Renal cortex interstitium (tissue), 15 donors: ENCODE measurements around the gene HBP1. TPM values are rescaled to one million over a fixed set of nuclear protein-coding genes. Genes with fewer than 3 reads are reported as not detected.
"Not testable (repeated sequence)": the region's sequence is repeated elsewhere in the genome, so short reads cannot be mapped to it uniquely, and the experiment has no call there.

Experiments
- DNase-seq, 11 donors: peaks; one replicate each; pipeline ENCODE4 v3.0.0-alpha.2; 2013; ENCODE audit warnings: low read depth in 9 of 11, low spot score in 4 of 11; ENCODE audit errors: extremely low read depth in 1 of 11
- long read RNA-seq, 16 experiments: transcript quantifications; one replicate each; lab custom pipeline, GENCODE V29; 2026
- polyA plus RNA-seq, 3 donors: library from polyadenylated mRNA; unstranded; fragments of 120-200 nt; gene quantifications; one replicate each; pipeline ENCODE4 v1.2.1, GENCODE V29; 2013; ENCODE audit not compliant: insufficient read length in 3 of 3

HBP1 gene, protein sequence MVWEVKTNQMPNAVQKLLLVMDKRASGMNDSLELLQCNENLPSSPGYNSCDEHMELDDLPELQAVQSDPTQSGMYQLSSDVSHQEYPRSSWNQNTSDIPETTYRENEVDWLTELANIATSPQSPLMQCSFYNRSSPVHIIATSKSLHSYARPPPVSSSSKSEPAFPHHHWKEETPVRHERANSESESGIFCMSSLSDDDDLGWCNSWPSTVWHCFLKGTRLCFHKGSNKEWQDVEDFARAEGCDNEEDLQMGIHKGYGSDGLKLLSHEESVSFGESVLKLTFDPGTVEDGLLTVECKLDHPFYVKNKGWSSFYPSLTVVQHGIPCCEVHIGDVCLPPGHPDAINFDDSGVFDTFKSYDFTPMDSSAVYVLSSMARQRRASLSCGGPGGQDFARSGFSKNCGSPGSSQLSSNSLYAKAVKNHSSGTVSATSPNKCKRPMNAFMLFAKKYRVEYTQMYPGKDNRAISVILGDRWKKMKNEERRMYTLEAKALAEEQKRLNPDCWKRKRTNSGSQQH
- 100 to 1,000 TPM; 110 to 155 (median 138) TPM for polyA plus RNA-seq
- long read RNA-seq, donor 1, transcript HBP1-208 (11 exons, 2,704 nt), result major isoform, 6 of 10 reads
- long read RNA-seq, donor 1, partial matches to known transcripts, result 0 of 10 reads
- long read RNA-seq, donor 1, other reads (novel, unspliced or antisense), result 0 of 10 reads
- long read RNA-seq, donor 2, transcript HBP1-208 (11 exons, 2,704 nt), result major isoform, 7 of 7 reads
- long read RNA-seq, donor 2, partial matches to known transcripts, result 0 of 7 reads
- long read RNA-seq, donor 2, other reads (novel, unspliced or antisense), result 0 of 7 reads
- long read RNA-seq, donor 3, transcript HBP1-208 (11 exons, 2,704 nt), result major isoform, 15 of 30 reads
- long read RNA-seq, donor 3, transcript HBP1-201 (11 exons, 2,829 nt), result minor isoform, 8 of 30 reads
- long read RNA-seq, donor 3, partial matches to known transcripts, result 0 of 30 reads
- long read RNA-seq, donor 3, other reads (novel, unspliced or antisense), result 5 of 30 reads
- long read RNA-seq, donor 4, transcript HBP1-208 (11 exons, 2,704 nt), result minor isoform, 5 of 12 reads
- long read RNA-seq, donor 4, transcript HBP1-201 (11 exons, 2,829 nt), result major isoform, 6 of 12 reads
- long read RNA-seq, donor 4, partial matches to known transcripts, result 0 of 12 reads
- long read RNA-seq, donor 4, other reads (novel, unspliced or antisense), result 0 of 12 reads
- long read RNA-seq, donor 5, result 0 reads
- long read RNA-seq, donor 6, transcript HBP1-208 (11 exons, 2,704 nt), result major isoform, 5 of 8 reads
- long read RNA-seq, donor 6, partial matches to known transcripts, result 0 of 8 reads
- long read RNA-seq, donor 6, other reads (novel, unspliced or antisense), result 0 of 8 reads
- long read RNA-seq, donor 7, transcript HBP1-201 (11 exons, 2,829 nt), result minor isoform, 6 of 79 reads
- long read RNA-seq, donor 7, transcript HBP1-208 (11 exons, 2,704 nt), result major isoform, 8 of 79 reads
- long read RNA-seq, donor 7, partial matches to known transcripts, result 57 of 79 reads
- long read RNA-seq, donor 7, other reads (novel, unspliced or antisense), result 7 of 79 reads
- long read RNA-seq, donor 8, result 0 reads
- long read RNA-seq, donor 9, transcript HBP1-208 (11 exons, 2,704 nt), result major isoform, 11 of 14 reads
- long read RNA-seq, donor 9, partial matches to known transcripts, result 0 of 14 reads
- long read RNA-seq, donor 9, other reads (novel, unspliced or antisense), result 0 of 14 reads
- long read RNA-seq, donor 10, transcript HBP1-208 (11 exons, 2,704 nt), result major isoform, 11 of 22 reads
- long read RNA-seq, donor 10, partial matches to known transcripts, result 9 of 22 reads
- long read RNA-seq, donor 10, other reads (novel, unspliced or antisense), result 0 of 22 reads
- long read RNA-seq, donor 11, transcript HBP1-208 (11 exons, 2,704 nt), result major isoform, 14 of 18 reads
- long read RNA-seq, donor 11, partial matches to known transcripts, result 0 of 18 reads
- long read RNA-seq, donor 11, other reads (novel, unspliced or antisense), result 0 of 18 reads
- long read RNA-seq, donor 12, partial matches to known transcripts, result 0 of 2 reads
- long read RNA-seq, donor 12, other reads (novel, unspliced or antisense), result 0 of 2 reads
- long read RNA-seq, donor 13, result 0 reads
- long read RNA-seq, donor 14, transcript HBP1-208 (11 exons, 2,704 nt), result major isoform, 13 of 17 reads
- long read RNA-seq, donor 14, partial matches to known transcripts, result 0 of 17 reads
- long read RNA-seq, donor 14, other reads (novel, unspliced or antisense), result 0 of 17 reads
- long read RNA-seq, donor 15, partial matches to known transcripts, result 0 of 5 reads
- long read RNA-seq, donor 15, other reads (novel, unspliced or antisense), result 0 of 5 reads
- long read RNA-seq, donor 16, transcript HBP1-201 (11 exons, 2,829 nt), result minor isoform, 8 of 76 reads
- long read RNA-seq, donor 16, transcript HBP1-208 (11 exons, 2,704 nt), result major isoform, 24 of 76 reads
- long read RNA-seq, donor 16, partial matches to known transcripts, result 29 of 76 reads
- long read RNA-seq, donor 16, other reads (novel, unspliced or antisense), result 10 of 76 reads

DNA sequence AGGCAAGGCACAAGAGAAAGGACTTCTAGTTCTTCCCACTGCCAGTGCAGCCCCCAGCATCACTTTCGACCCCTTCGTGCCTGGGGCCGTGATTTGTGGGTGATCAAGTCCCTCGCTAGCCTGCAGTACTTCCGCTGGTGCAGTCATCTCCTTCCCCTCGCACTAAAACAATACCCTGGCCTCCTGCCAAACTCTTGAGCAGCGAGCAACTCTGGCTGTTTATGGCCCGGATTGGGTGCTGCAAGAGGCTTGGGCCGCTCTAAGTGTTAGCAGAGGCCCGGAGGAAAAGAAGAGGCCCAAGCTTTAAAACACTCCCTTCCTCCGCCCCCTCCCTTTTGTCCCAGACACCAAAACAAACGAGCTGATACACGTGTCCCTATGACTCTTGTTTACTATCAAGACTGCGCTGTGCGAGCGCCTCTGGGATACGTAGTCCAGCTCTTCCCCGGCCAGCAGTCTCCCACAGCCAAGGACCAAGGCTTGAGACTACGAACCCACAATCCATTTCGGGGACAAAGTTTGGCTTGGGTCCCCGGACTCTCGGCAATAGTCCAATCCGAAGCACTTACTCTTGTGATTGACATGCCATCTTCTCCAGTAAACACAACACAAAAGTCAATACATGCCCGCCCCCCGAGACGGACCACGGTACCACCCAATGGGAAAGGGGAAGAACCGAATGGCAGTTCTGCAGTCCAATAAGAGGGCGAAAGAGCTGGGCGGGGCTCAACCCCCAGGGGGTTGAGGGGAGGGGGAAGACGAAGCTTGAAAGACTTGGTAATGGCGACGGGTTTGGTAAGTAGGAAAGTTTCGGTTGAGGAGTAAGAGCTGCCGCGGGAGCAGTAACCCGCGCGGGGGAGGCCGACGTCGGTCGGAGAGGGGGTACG, at the start of gene HBP1:
HBP1 (plus strand) TSS at position 771 of the 887 bp plus-strand sequence. CDS start 10,891 bp downstream, outside the sequence.
- DNase-seq, result peak; percentile 98 to 100 (median 100)

GRCh38 chr7:107119376-107120105, 49.3 kb upstream of the HBP1 start:
- peak in 1 of 11 donors; percentile 29 for DNase-seq

- DNase-seq, result no peak
Measured at GRCh38 chr7:107122486-107122911, 46.3 kb upstream of the HBP1 start.

DNA sequence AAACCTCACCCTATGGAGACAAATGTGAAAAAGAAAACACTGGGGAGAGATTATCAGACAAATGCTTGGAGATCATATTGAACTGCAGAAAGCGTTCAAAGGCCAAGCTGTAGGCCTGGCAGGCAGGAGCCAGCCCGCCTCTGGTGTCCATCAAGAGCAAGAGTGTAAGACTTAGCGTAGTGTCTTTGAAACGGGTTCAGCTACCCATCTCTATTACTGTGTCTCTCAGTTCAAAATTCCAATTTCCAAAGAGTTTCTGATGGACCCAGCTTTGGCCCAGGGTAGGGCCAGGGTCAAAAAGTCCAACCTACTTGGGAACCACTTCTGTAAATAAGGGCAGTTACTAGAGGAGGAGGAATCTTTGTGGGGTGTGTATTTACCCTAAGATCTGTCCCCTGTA, 45.4 kb upstream of the HBP1 start:
- DNase-seq, result no peak

- no peak for DNase-seq
Measured at GRCh38 chr7:107125475-107125874, 43.3 kb upstream of the HBP1 start.

DNA sequence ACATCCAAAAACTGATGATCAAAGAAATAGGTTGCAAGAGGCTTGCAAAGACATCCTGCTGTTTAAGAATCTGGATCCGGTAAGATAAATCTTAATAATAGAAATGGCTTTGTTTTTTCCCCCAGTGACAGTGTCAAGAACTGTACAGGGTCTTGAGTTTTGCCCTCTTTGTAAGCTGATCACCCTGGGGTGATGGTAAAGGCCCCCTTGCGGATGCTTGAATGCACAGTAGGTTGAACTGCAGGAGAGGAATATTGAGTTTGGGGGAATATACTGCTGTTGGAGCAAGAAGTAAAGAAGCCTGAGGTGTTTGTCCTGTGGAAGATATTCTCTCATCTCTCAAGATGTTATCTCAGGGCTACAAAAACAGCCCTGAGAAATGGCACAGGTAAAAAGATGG, 40.6 kb upstream of the HBP1 start:
- DNase-seq, result no peak

- no peak for DNase-seq
Measured at GRCh38 chr7:107128748-107129147, 40.1 kb upstream of the HBP1 start.

GRCh38 chr7:107130487-107131220, 38.1 kb upstream of the HBP1 start:
- DNase-seq, result no peak

DNA sequence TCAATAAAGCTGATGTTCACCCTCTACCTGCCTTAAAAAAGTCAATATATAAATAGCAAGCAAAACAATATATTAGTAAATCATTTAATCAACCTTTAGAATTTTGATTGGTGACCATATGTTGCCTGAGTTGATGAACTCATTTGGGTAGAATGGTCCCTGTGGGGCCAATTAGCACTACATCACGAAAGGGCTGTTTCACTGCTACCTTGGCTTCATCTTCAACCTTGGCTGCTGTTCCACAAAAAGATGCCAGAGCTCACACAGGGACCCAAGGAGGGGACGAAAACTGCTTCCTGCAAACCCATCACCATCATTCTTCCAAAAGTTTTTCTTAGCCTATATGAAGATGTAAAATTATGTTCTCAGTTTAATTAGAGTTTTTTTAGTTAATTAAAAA, 35.4 kb upstream of the HBP1 start:
- DNase-seq, result no peak

DNA sequence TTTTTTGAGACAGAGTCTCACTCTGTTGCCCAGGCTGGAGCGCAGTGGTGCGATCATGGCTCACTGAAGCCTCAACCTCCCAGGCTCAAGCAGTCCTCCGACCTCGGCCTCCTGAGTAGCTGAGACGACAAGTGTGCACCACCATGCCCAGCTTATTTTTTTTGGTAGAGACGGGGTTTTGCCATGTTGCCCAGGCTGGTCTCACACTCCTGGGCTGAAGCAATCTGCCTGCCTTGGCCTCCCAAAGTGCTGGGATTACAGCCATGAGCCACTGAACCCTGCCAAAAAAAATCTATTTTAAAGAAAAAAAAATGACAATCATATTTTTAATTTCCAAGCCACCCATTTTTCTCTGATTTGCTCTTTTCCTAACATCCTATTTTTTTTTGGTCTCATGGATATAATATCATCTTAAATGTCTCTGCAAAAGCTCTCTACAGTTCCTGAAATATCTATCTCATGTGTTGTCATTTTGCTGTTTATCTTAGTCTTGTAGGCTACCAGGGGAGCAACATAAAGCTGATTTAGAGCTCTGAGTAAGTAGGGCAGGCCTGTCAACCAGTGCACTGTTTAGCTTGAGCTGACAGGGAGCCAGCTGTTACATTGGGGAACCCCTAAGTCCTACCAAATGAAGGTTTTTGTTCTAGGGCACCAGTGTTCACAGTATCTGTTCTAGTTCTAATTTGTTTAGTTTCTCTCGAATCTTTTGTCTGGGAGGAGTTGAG, 29.9 kb upstream of the HBP1 start:
- no peak for DNase-seq

DNA sequence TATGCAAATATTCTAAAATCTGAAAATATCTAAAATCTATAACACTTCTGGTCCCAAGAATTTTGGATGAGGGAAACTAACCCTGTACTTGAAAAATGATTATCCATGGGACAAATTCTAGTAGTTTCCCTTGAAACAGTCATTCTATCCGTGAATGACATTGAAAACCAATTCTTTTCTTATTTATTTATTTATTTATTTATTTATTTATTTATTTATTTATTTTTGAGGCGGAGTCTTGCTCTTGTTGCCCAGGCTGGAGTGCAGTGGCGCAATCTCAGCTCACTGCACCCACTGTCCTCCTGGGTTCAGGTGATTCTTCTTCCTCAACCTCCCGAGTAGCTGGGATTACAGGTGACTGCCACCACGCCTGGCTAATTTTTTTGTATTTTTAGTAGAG, 24.9 kb upstream of the HBP1 start:
- not testable (repeated sequence) for DNase-seq

DNA sequence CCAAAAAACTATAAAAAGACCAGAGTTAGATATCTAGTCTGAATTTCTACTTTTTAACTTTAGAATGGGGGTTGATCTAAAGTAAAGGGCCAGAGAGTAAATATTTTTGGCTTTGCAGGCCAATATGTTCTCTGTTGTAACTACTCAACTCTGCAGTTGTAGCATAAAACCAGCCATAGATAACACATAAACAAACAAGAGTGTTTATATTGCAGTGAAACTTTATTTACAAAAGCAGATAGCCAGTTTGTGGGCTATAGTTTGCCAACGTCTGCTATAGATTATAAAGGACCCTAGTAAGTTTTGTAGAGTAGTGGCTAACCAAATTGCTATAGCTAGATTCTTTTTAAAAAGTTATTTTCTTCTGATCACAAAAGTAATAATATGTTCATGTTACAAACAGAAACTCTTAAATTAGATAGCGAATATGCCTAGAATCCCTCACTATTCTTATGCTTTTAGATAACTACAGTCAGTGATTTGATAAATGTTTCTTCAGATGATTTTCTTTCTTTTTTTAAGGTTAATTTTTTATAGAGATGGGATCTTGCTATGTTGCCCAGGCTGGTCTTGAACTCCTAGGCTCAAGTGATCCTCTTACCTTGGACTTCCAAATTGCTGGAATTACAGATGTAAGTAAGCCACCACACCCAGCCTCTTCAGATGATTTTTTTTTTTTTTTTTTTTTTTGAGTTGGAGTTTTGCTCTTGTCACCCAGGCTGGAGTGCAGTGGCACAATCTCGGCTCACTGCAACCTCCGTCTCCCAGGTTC, 23.6 kb upstream of the HBP1 start:
- no peak for DNase-seq
